ENCODE results near the gene IGSF3.

- no peak for TF ChIP-seq CTCF (conservative IDR thresholded peaks at IDR 0.05 in 1 of 2, IDR thresholded peaks at IDR 0.05 in 1 of 2; ENCODE audit: extremely low read depth in 1 of 2, insufficient read depth in 1 of 2, low read depth in 1 of 2, low read length in 2 of 2)
- TF ChIP-seq EZH2 (IDR thresholded peaks at IDR 0.05; ENCODE audit: borderline replicate concordance, low read length), result no peak
Observed at GRCh38 chr1:116697548-116698243, 30.2 kb upstream of the IGSF3 start.
